ENCODE results near the gene IGF1R. TPM values are rescaled to one million over a fixed set of nuclear protein-coding genes. Genes with fewer than 3 reads are reported as not detected.

IGF1R gene
- total RNA-seq, 1 experiment from 2014 or later: 8.8 TPM

- DNase-seq (ENCODE audit: low read depth): no peak
Observed at GRCh38 chr15:98745179-98745578, 96.8 kb downstream of the IGF1R start.

GRCh38 chr15:98745650-98746374 lies 97.5 kb downstream of the IGF1R start:
- no peak for DNase-seq (ENCODE audit: low read depth)

- no peak for DNase-seq (ENCODE audit: low read depth)
Observed at GRCh38 chr15:98746375-98747155, 98.2 kb downstream of the IGF1R start.

GRCh38 chr15:98751767-98752166 lies 103.4 kb downstream of the IGF1R start:
- DNase-seq (ENCODE audit: low read depth): no peak

GRCh38 chr15:98753726-98754656 lies 105.7 kb downstream of the IGF1R start:
- no peak for DNase-seq (ENCODE audit: low read depth)

GRCh38 chr15:98754657-98755022 lies 106.3 kb downstream of the IGF1R start:
- DNase-seq (ENCODE audit: low read depth): no peak

GRCh38 chr15:98755138-98755537 lies 106.8 kb downstream of the IGF1R start:
- peak; percentile 48 for DNase-seq (ENCODE audit: low read depth)

GRCh38 chr15:98755781-98756180 lies 107.4 kb downstream of the IGF1R start:
- DNase-seq (ENCODE audit: low read depth): no peak

- no peak for DNase-seq (ENCODE audit: low read depth)
Observed at GRCh38 chr15:98758224-98758623, 109.9 kb downstream of the IGF1R start.

GRCh38 chr15:98759277-98759676 lies 110.9 kb downstream of the IGF1R start:
- no peak for DNase-seq (ENCODE audit: low read depth)

- DNase-seq (ENCODE audit: low read depth): no peak
Observed at GRCh38 chr15:98760112-98760826, 111.9 kb downstream of the IGF1R start.

- no peak for DNase-seq (ENCODE audit: low read depth)
Observed at GRCh38 chr15:98760975-98761374, 112.6 kb downstream of the IGF1R start.

GRCh38 chr15:98763179-98763578 lies 114.8 kb downstream of the IGF1R start:
- no peak for DNase-seq (ENCODE audit: low read depth)

- no peak for DNase-seq (ENCODE audit: low read depth)
Observed at GRCh38 chr15:98764291-98764690, 116.0 kb downstream of the IGF1R start.

- no peak for DNase-seq (ENCODE audit: low read depth)
Observed at GRCh38 chr15:98765610-98766009, 117.3 kb downstream of the IGF1R start.

GRCh38 chr15:98767692-98768091 lies 119.4 kb downstream of the IGF1R start:
- no peak for DNase-seq (ENCODE audit: low read depth)

- DNase-seq (ENCODE audit: low read depth): no peak
Observed at GRCh38 chr15:98769867-98770266, 121.5 kb downstream of the IGF1R start.

- DNase-seq (ENCODE audit: low read depth): no peak
Observed at GRCh38 chr15:98770984-98771383, 122.6 kb downstream of the IGF1R start.

- no peak for DNase-seq (ENCODE audit: low read depth)
Observed at GRCh38 chr15:98771541-98771940, 123.2 kb downstream of the IGF1R start.

- no peak for DNase-seq (ENCODE audit: low read depth)
Observed at GRCh38 chr15:98772895-98773294, 124.6 kb downstream of the IGF1R start.

- DNase-seq (ENCODE audit: low read depth): no peak
Observed at GRCh38 chr15:98773616-98774015, 125.3 kb downstream of the IGF1R start.

Data from LHCN-M2 (cell line).